Hepatocyte (in vitro differentiated cells): Measurements from ENCODE around the gene ZFHX3.

Experiments
- CTCF ChIP-seq: fragments of 200-600 bp; sonication (generic); IDR thresholded peaks from 2 replicates; pipeline ENCODE4 v1.5.1; 2016; ENCODE audit warnings: antibody characterized with exemption, mild to moderate bottlenecking; ENCODE audit not compliant: poor library complexity
- EZH2 ChIP-seq: fragments of 200-600 bp; sonication (generic); IDR thresholded peaks from 2 replicates; pipeline ENCODE4 v1.6.1; 2016; ENCODE audit warnings: antibody characterized with exemption, mild to moderate bottlenecking, borderline replicate concordance
- EZH2phosphoT487 ChIP-seq: fragments of 200-600 bp; sonication (generic); IDR thresholded peaks from one replicate; pipeline ENCODE4 v1.6.1; 2018; ENCODE audit warnings: antibody characterized with exemption, mild to moderate bottlenecking, low read depth, moderate library complexity; ENCODE audit not compliant: unreplicated experiment, severe bottlenecking

GRCh38 chr16:73031155-73031866 is 16.6 kb downstream of the ZFHX3 start:
- TF ChIP-seq EZH2 (no peak), CTCF (no peak), EZH2phosphoT487 (no peak)
